Mesodermal cell (in vitro differentiated cells): ENCODE data around the gene PEX26.
"Not testable (repeated sequence)": the region's sequence is repeated elsewhere in the genome, so short reads cannot be mapped to it uniquely, and the experiment has no call there.

Experiments
- H3K27ac ChIP-seq: 2 replicates; pipeline ENCODE4 v1.7.0; 2013; ENCODE audit warnings: mild to moderate bottlenecking, low read depth, low read length, moderate library complexity; ENCODE audit not compliant: severe bottlenecking
- H3K36me3 ChIP-seq: 2 replicates; pipeline ENCODE4 v1.7.1; 2013; ENCODE audit warnings: mild to moderate bottlenecking, low read length, moderate library complexity; ENCODE audit not compliant: control insufficient read depth, insufficient read depth
- H3K4me1 ChIP-seq: one replicate; pipeline ENCODE4 v1.7.1; 2013; ENCODE audit warnings: mild to moderate bottlenecking, low read length; ENCODE audit not compliant: insufficient read depth, control insufficient read depth, poor library complexity, severe bottlenecking
- H3K4me3 ChIP-seq: 2 replicates; pipeline ENCODE4 v1.7.0; 2013; ENCODE audit warnings: low read length, control low read depth, mild to moderate bottlenecking; ENCODE audit not compliant: insufficient read depth, poor library complexity, severe bottlenecking; ENCODE audit errors: extremely low read depth
- H3K9me3 ChIP-seq: 2 replicates; pipeline ENCODE4 v1.7.1; 2013; ENCODE audit warnings: mild to moderate bottlenecking, low read length, moderate library complexity; ENCODE audit not compliant: control insufficient read depth
- WGBS, 2 experiments: methylation state at CpG; one replicate each; pipeline ENCODE4 v1.1.5; 2013; ENCODE audit warnings: missing lambda C conversion rate in 2 of 2; ENCODE audit not compliant: insufficient coverage in 2 of 2; 5-methylcytosine and 5-hydroxymethylcytosine counted together

The PEX26 gene

GRCh38 chr22:18056807-18057474 is 20.8 kb upstream of the PEX26 start:
- peaks cover 28% of the 10 kb centered on the region for H3K4me1 ChIP-seq
- no peaks in the 10 kb centered on the region for H3K36me3 ChIP-seq
- no peaks in the 10 kb centered on the region for H3K9me3 ChIP-seq
- 84 to 93% methylated on average over 8 to 9 of the region's 10 CpGs for WGBS, 2 experiments
- peak overlapping the region; percentile 32 for H3K27ac ChIP-seq
- H3K4me3 ChIP-seq: no peak overlapping the region

DNA sequence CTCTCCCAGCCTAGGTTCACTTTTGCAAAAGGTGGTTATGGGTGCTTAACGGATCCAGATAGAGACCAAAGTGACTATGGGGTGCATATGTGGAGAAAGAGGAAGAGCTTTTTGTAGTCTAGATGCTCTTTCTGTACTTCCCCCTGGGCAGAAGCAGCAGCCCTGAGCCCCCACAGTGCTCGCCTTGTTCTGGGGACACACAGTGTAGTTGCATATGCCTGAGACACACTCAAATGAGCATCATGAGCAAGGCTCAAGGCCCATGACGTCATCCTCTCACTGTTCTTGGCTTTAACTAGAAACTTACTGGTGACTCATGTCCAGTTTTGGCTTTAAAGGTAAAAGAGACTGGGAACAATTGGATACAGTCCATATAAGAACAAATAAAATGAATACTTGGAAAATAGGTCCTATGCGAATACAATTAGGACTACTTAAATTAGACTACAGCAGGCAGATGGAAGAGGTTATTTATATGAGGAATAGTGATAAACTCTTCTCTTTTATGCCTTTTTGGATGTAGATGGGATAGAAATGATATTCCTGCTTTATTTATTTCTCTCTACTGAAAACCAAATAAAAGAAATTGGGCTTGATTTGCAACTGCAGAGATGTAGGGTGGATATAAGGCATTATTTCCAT is 20.1 kb upstream of the PEX26 start:
- Histone ChIP-seq H3K4me1 (peaks cover 29% of the 10 kb centered on the region), H3K27ac (no peak overlapping the region), H3K36me3 (no peaks in the 10 kb centered on the region), H3K4me3 (no peak overlapping the region), H3K9me3 (no peaks in the 10 kb centered on the region)
- WGBS, 2 experiments: 75 to 82% methylated on average over 2 to 3 of the region's 4 CpGs

GRCh38 chr22:18058371-18059093 is 19.3 kb upstream of the PEX26 start:
- WGBS, 2 experiments: 96 to 97% methylated on average over 6 to 7 of the region's 7 CpGs
- Histone ChIP-seq H3K4me1 (peaks cover 33% of the 10 kb centered on the region), H3K36me3 (no peaks in the 10 kb centered on the region), H3K27ac (no peak overlapping the region), H3K4me3 (no peak overlapping the region), H3K9me3 (no peaks in the 10 kb centered on the region)

DNA sequence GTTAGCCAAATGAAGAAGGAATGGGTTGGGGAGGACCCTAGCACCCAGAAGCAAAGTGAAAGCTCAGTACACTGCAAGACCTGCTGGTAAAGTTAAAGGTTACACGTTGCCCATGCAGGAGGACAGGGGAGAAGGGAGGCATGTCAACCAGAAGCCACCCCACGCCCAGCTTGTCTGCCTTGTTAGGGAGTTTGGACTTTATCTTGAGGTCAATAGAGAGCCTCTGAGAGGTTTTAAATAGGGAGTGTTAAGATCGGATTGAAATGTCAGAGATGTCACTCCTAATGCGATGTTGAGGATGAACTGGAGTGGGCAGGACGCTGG is 18.7 kb upstream of the PEX26 start:
- WGBS, 2 experiments: 76 to 89% methylated on average over 5 of the region's 5 CpGs
- no peak overlapping the region for H3K4me3 ChIP-seq
- H3K36me3 ChIP-seq: no peaks in the 10 kb centered on the region
- peaks cover 33% of the 10 kb centered on the region for H3K4me1 ChIP-seq
- no peak overlapping the region for H3K27ac ChIP-seq
- no peaks in the 10 kb centered on the region for H3K9me3 ChIP-seq

DNA sequence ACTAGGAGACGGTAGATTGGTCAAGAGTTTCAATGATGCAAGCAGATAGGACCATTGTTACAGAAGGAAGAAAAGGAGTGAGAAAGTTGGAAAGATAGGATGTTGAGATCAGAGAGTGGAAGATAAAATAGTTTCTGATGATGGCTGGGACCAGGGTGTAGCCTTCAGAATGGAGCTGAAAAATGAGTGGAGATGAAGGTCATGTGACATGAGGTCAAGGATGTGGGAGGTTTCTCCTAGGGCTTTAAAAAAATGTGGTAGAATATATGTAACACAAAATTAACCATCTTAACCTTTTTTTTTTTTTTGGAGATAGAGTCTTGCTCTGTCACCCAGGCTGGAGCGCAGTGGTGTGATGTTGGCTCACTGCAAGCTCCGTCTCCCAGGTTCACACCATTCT is 18.3 kb upstream of the PEX26 start:
- Histone ChIP-seq H3K27ac (no peak overlapping the region), H3K36me3 (no peaks in the 10 kb centered on the region), H3K9me3 (no peaks in the 10 kb centered on the region), H3K4me3 (no peak overlapping the region), H3K4me1 (peaks cover 33% of the 10 kb centered on the region)
- WGBS, 2 experiments: 95 to 100% methylated on average over 1 to 2 of the region's 3 CpGs

- no peaks in the 10 kb centered on the region for H3K9me3 ChIP-seq
- H3K27ac ChIP-seq: no peak overlapping the region
- 91 to 92% methylated on average over 2 of the region's 5 CpGs for WGBS, 2 experiments
- H3K4me3 ChIP-seq: no peak overlapping the region
- H3K4me1 ChIP-seq: peaks cover 33% of the 10 kb centered on the region
- no peaks in the 10 kb centered on the region for H3K36me3 ChIP-seq
These were observed 17.8 kb upstream of the PEX26 start for GRCh38 chr22:18059991-18060390.

- H3K36me3 ChIP-seq: no peaks in the 10 kb centered on the region
- peaks cover 30% of the 10 kb centered on the region for H3K4me1 ChIP-seq
- peak overlapping the region; percentile 70 for H3K27ac ChIP-seq
- H3K9me3 ChIP-seq: no peaks in the 10 kb centered on the region
- no peak overlapping the region for H3K4me3 ChIP-seq
- 76 to 84% methylated on average over 6 to 10 of the region's 13 CpGs for WGBS, 2 experiments
These were observed 16.9 kb upstream of the PEX26 start for GRCh38 chr22:18060646-18061620.

DNA sequence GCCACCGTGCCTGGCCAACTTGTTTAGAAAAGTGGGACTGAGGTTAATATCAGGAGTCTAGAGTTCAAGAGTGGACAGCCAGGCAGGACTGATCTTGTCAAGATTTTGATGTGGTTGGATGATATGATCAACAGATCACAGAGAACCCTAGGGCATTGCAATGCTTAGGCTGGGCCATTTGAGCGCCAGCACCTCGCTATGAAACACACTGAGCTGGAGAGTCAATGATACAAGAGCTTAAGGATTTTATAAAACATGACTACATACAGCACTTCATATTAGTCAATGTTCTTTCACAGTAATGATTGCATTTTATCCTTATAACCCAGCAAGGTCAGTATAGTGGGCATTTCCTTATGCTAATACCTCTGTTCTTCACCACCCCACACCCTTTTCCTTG is 15.4 kb upstream of the PEX26 start:
- 90% methylated on average over 1 to 2 of the region's 3 CpGs for WGBS, 2 experiments
- H3K27ac ChIP-seq: peak overlapping the region; percentile 81
- H3K36me3 ChIP-seq: no peaks in the 10 kb centered on the region
- H3K4me3 ChIP-seq: no peak overlapping the region
- peaks cover 21% of the 10 kb centered on the region for H3K4me1 ChIP-seq
- H3K9me3 ChIP-seq: no peaks in the 10 kb centered on the region

GRCh38 chr22:18063306-18063705 is 14.5 kb upstream of the PEX26 start:
- Histone ChIP-seq H3K9me3 (no peaks in the 10 kb centered on the region), H3K36me3 (no peaks in the 10 kb centered on the region), H3K4me1 (peaks cover 14% of the 10 kb centered on the region), H3K4me3 (no peak overlapping the region), H3K27ac (peak overlapping the region; percentile 81)
- 91 to 94% methylated on average over 4 to 7 of the region's 7 CpGs for WGBS, 2 experiments

DNA sequence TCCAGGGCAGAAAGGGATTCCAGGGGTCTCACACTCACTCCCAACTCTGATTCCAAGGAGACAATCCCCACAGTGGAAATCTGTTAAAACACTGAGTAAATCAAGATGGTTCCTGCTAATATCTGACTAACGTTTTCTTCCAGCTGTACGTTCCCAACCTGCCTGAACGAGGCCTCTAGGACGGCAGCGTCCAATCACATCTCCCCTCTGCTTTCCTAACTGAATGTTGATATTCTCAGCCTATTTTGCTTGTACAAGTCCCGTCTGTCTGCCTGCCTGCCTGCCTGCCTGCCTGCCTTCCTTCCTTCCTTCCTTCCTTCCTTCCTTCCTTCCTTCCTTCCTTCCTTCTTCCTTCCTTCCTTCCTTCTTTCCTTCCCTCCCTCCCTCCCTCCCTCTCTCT is 14.1 kb upstream of the PEX26 start:
- not testable (repeated sequence) for H3K4me3 ChIP-seq, H3K9me3 ChIP-seq, H3K36me3 ChIP-seq
- H3K4me1 ChIP-seq: peaks cover 14% of the 10 kb centered on the region
- peak overlapping the region; percentile 81 for H3K27ac ChIP-seq
- whole genome bisulfite sequencing, 2 experiments: 85 to 90% methylated on average over 5 to 6 of the region's 6 CpGs
